Endothelial cell of umbilical vein (primary cell): ENCODE measurements around the gene PRSS57. TPM values are rescaled to one million over a fixed set of nuclear protein-coding genes. Genes with fewer than 3 reads are reported as not detected.

Source experiments
- BruUV-seq: library from RNA; stranded (reverse); fragments of 400-500 nt; replicated peaks from 2 replicates; lab custom pipeline; 2021; lab: Mats Ljungman, UMichigan
- CTCF ChIA-PET: fragments of 300-600, 350-600 bp; sonication (Branson Sonifier 250); formaldehyde crosslinking; loops from one replicate; lab custom pipeline; 2021; ENCODE audit warnings: antibody characterized with exemption, inconsistent platforms; lab: Charles Lee
- POLR2A ChIA-PET: fragments of 300-600, 350-600 bp; sonication (Branson Sonifier 250); formaldehyde crosslinking; loops from one replicate; lab custom pipeline; 2021; ENCODE audit warnings: antibody characterized with exemption, inconsistent platforms; lab: Charles Lee
- DNase-seq: peaks from one replicate; pipeline ENCODE4 v3.0.0-alpha.2; 2011; ENCODE audit warnings: low read depth, low spot score
- FAIRE-seq: peaks from 2 replicates; lab custom pipeline; 2011; peaks lifted over from hg19 to GRCh38; lab: Jason Lieb, UNC
- H2AFZ ChIP-seq: 2 replicates; pipeline ENCODE4 v1.6.0; 2012; ENCODE audit warnings: low read depth, low read length, control low read depth, inconsistent platforms
- H3K27ac ChIP-seq: 2 replicates; pipeline ENCODE4 v1.5.1; 2011; ENCODE audit warnings: low read depth, mild to moderate bottlenecking, control low read depth, low read length, moderate library complexity; ENCODE audit not compliant: insufficient read depth
- H3K27me3 ChIP-seq, 2 experiments: 2 replicates each; pipeline versions ENCODE4 v1.6.0 to v1.6.1; 2011; ENCODE audit warnings: low read length in 2 of 2, mixed read lengths in 1 of 2; ENCODE audit not compliant: control insufficient read depth in 2 of 2, insufficient read depth in 2 of 2
- H3K36me3 ChIP-seq, 2 experiments: 2 replicates in 1 of 2; 3 replicates in 1 of 2; pipeline ENCODE4 v1.5.1; 2011; ENCODE audit warnings: low read length in 2 of 2, mild to moderate bottlenecking in 1 of 2, moderate library complexity in 1 of 2; ENCODE audit not compliant: control insufficient read depth in 2 of 2, insufficient read depth in 2 of 2; ENCODE audit errors: extremely low read depth in 1 of 2
- H3K4me1 ChIP-seq: 3 replicates; pipeline ENCODE4 v1.5.1; 2011; ENCODE audit warnings: mild to moderate bottlenecking, low read length; ENCODE audit not compliant: control insufficient read depth, insufficient read depth; ENCODE audit errors: extremely low read depth
- H3K4me2 ChIP-seq: 2 replicates; pipeline ENCODE4 v1.6.1; 2011; ENCODE audit warnings: low read length, control low read depth, mixed read lengths; ENCODE audit not compliant: insufficient read depth
- H3K4me3 ChIP-seq, 3 experiments: fragments of 200-600 bp in 1 of 3; sonication (generic), shearing (Covaris generic) in 1 of 3; replicated peaks in 1 of 3; 2 replicates each; pipeline ENCODE4 v1.5.1; 2011 to 2016; ENCODE audit warnings: control low read depth in 3 of 3, low read length in 3 of 3, mild to moderate bottlenecking in 2 of 3, inconsistent platforms in 1 of 3, low read depth in 1 of 3, moderate library complexity in 1 of 3; ENCODE audit not compliant: insufficient read depth in 1 of 3
- H3K79me2 ChIP-seq: 2 replicates; pipeline ENCODE4 v1.6.0; 2012; ENCODE audit warnings: low read length, inconsistent platforms; ENCODE audit not compliant: control insufficient read depth, insufficient read depth
- H3K9ac ChIP-seq: replicated peaks from 2 replicates; pipeline ENCODE3; 2011; ENCODE audit warnings: low read length, control low read depth; ENCODE audit not compliant: insufficient read depth; ENCODE audit errors: extremely low read depth
- H3K9me1 ChIP-seq: replicated peaks from 3 replicates; pipeline ENCODE4 v1.6.0; 2011; ENCODE audit warnings: mild to moderate bottlenecking, low read length; ENCODE audit not compliant: control insufficient read depth, insufficient read depth; ENCODE audit errors: extremely low read depth
- H3K9me3 ChIP-seq: replicated peaks from 2 replicates; pipeline ENCODE4 v1.5.1; 2012; ENCODE audit warnings: low read length, inconsistent platforms; ENCODE audit not compliant: control insufficient read depth, insufficient read depth
- H4K20me1 ChIP-seq: replicated peaks from 2 replicates; pipeline ENCODE3; 2011; ENCODE audit warnings: mild to moderate bottlenecking, low read length; ENCODE audit not compliant: control insufficient read depth, insufficient read depth; ENCODE audit errors: extremely low read depth
- CTCF ChIP-seq, 2 donors: IDR thresholded peaks; 1 replicate in 1 of 2; 2 replicates in 1 of 2; pipeline ENCODE4 v1.5.1; 2011; ENCODE audit warnings: low read length in 2 of 2, mild to moderate bottlenecking in 2 of 2, moderate library complexity in 2 of 2, control low read depth in 1 of 2, inconsistent platforms in 1 of 2, low read depth in 1 of 2; ENCODE audit not compliant: insufficient read depth in 1 of 2; ENCODE audit errors: extremely low read depth in 1 of 2
- EZH2 ChIP-seq: IDR thresholded peaks from 2 replicates; pipeline ENCODE4 v1.6.1; 2012; ENCODE audit warnings: borderline replicate concordance, low read depth, mild to moderate bottlenecking, moderate library complexity, low read length, inconsistent platforms; ENCODE audit not compliant: severe bottlenecking
- FOS ChIP-seq: IDR thresholded peaks from 2 replicates; pipeline ENCODE4 v1.6.1; 2011; ENCODE audit warnings: mild to moderate bottlenecking, low read length, moderate library complexity, borderline replicate concordance; ENCODE audit not compliant: insufficient read depth
- GATA2 ChIP-seq: IDR thresholded peaks from 2 replicates; pipeline ENCODE4 v1.7.0; 2011; ENCODE audit warnings: low read depth, mild to moderate bottlenecking, moderate library complexity, mixed read lengths, low read length; ENCODE audit not compliant: insufficient read length, insufficient read depth
- JUN ChIP-seq: IDR thresholded peaks from 2 replicates; pipeline ENCODE4 v1.6.1; 2011; ENCODE audit warnings: borderline replicate concordance, low read depth; ENCODE audit not compliant: insufficient read length, insufficient read depth
- MAX ChIP-seq: IDR thresholded peaks from 2 replicates; pipeline ENCODE4 v1.6.1; 2011; ENCODE audit not compliant: insufficient read depth, insufficient read length
- MYC ChIP-seq: IDR thresholded peaks from one replicate; pipeline ENCODE4 v1.6.1; 2011; ENCODE audit warnings: mild to moderate bottlenecking, low read depth, low read length
- POLR2A ChIP-seq: IDR thresholded peaks from 2 replicates; pipeline ENCODE4 v1.6.1; 2012; ENCODE audit warnings: low read depth, mild to moderate bottlenecking, control low read depth, low read length
- POLR2AphosphoS5 ChIP-seq: IDR thresholded peaks from 2 replicates; pipeline ENCODE4 v1.6.1; 2012; ENCODE audit warnings: low read depth, mild to moderate bottlenecking, control low read depth, low read length, moderate library complexity; ENCODE audit not compliant: insufficient read depth
- dilution Hi-C: fragments of 300-500 bp; cut with MboI; formaldehyde crosslinking; loops from one replicate; pipeline ENCODE4 v1.15.0; 2019; ENCODE audit warnings: low sequenced_read_pairs; ENCODE audit not compliant: extremely low pct_ligation_motif_present
- intact Hi-C: fragments of 100-400 bp; cut with micrococcal nuclease; formaldehyde crosslinking; loops from one replicate; pipeline ENCODE4 v1.10.0; 2022
- polyA plus RNA-seq, 4 experiments: library from polyadenylated mRNA; depleted of rRNA in 3 of 4; stranded (reverse) in 3 of 4; unstranded in 1 of 4; fragments of >200 nt; gene quantifications; 2 replicates each; pipeline versions ENCODE4 v1.2.1 to v1.2.3, GENCODE V29; 2011 to 2012; ENCODE audit warnings: missing spikeins in 1 of 4
- total RNA-seq: library from RNA; stranded (reverse); gene quantifications from 2 replicates; pipeline ENCODE4 v1.2.3, GENCODE V29; 2021

The PRSS57 gene
- total and polyA plus RNA-seq, 2 donors (not counting 3 experiments of a cell fraction or from before 2014, with no cell fraction given), result not detected

- dilution Hi-C loops (no loop called here), intact Hi-C loops (loop anchor here (2.0 kb wide), 1 partner anchor 78 kb away; no protein-coding TSS in a partner anchor)
- FAIRE-seq, result peak; percentile 59
- no peaks in the 10 kb centered on the region for H3K27me3 ChIP-seq
- peak; percentile 36 for DNase-seq
- H3K27ac ChIP-seq, result peak overlapping the region; percentile 60
- H3K9me3 ChIP-seq, result no peaks in the 10 kb centered on the region
- H3K4me2 ChIP-seq, result peak overlapping the region; percentile 68
- peak overlapping the region; percentile 87 for H3K9ac ChIP-seq
- no peaks in the 10 kb centered on the region for H4K20me1 ChIP-seq
- TF ChIP-seq EZH2, result no peak
- TF ChIP-seq FOS, result no peak
- TF ChIP-seq JUN, result no peak
- no peak for TF ChIP-seq POLR2A
- TF ChIP-seq MAX, result no peak
- TF ChIP-seq GATA2, result no peak
- no peak for TF ChIP-seq CTCF (IDR thresholded peaks at IDR 0.05; ENCODE audit: extremely low read depth in 1 of 2, insufficient read depth in 1 of 2, low read depth in 1 of 2, low read length in 2 of 2)
- no peak for TF ChIP-seq POLR2AphosphoS5
- TF ChIP-seq MYC, result no peak
- peaks cover 56% of the 10 kb centered on the region for H3K79me2 ChIP-seq
- CTCF ChIA-PET, result interaction anchor here (0.7 to 1.9 kb wide), 4 partner anchors 65 to 86 kb away, joined by 3 to 67 read pairs (median 6); no protein-coding TSS in a partner anchor
- H3K36me3 ChIP-seq, result peaks cover 0 to 4% of the 10 kb centered on the region in 2 experiments
- no TSS peak for BruUV-seq
- peaks cover 19% of the 10 kb centered on the region for H3K4me1 ChIP-seq
- H2AFZ ChIP-seq, result peak overlapping the region; percentile 35
- POLR2A ChIA-PET, result interaction anchor here (0.7 kb wide), 1 partner anchor 18 kb away, joined by 3 read pairs; no protein-coding TSS in a partner anchor
- H3K4me3 ChIP-seq, result peak overlapping the region; percentile 73 to 89 (median 86)
- no peaks in the 10 kb centered on the region for H3K9me1 ChIP-seq
Observed at GRCh38 chr19:662207-662961, 32.9 kb downstream of the PRSS57 start.
